HL-60 (cell line): ENCODE results near the gene CCS.

Experiments used
- CTCF ChIP-seq: IDR thresholded peaks from one replicate; pipeline ENCODE4 v1.5.1; 2011; ENCODE audit warnings: low read length, control low read depth, inconsistent platforms; ENCODE audit not compliant: insufficient read depth
- GABPA ChIP-seq: IDR thresholded peaks from 2 replicates; pipeline ENCODE4 v1.6.1; 2012; ENCODE audit warnings: low read depth
- POLR2AphosphoS5 ChIP-seq: IDR thresholded peaks from 2 replicates; pipeline ENCODE4 v1.6.1; 2012; ENCODE audit warnings: low read depth
- REST ChIP-seq: IDR thresholded peaks from 2 replicates; pipeline ENCODE4 v1.6.1; 2012; ENCODE audit warnings: low read depth; ENCODE audit not compliant: insufficient replicate concordance

GRCh38 chr11:66555416-66555815, 37.6 kb upstream of the CCS start:
- no peak for TF ChIP-seq POLR2AphosphoS5
- TF ChIP-seq REST, result no peak
- TF ChIP-seq CTCF, result no peak
- TF ChIP-seq GABPA, result no peak
